Measurements from ENCODE around the gene CBLC.

CBLC gene

GRCh38 chr19:44808463-44809371 lies 31.0 kb downstream of the CBLC start, which contains the start of gene BCAM:
TSS of gene BCAM (plus strand) at chr19:44809103. CDS start at chr19:44809125, 22 bp downstream.
- ChIA-PET CTCF (interaction anchor here (1.2 to 2.1 kb wide), 3 partner anchors 24 to 37 kb away, joined by 3 to 7 read pairs (median 6); partner anchors contain the start of gene NECTIN2), POLR2A (interaction anchor here (1.2 kb wide), 1 partner anchor 24 kb away, joined by 3 read pairs; no protein-coding TSS in a partner anchor)
- DNase-seq (ENCODE audit: extremely low spot score), result peak; percentile 79
- TF ChIP-seq TARDBP (IDR thresholded peaks at IDR 0.05), result no peak
- TF ChIP-seq HDGF (IDR thresholded peaks at IDR 0.05; ENCODE audit: borderline replicate concordance), result no peak
- TF ChIP-seq SUZ12 (IDR thresholded peaks at IDR 0.05), result no peak
- TF ChIP-seq L3MBTL2 (conservative IDR thresholded peaks at IDR 0.05), result no peak
- no peak for TF ChIP-seq FOXK2 (IDR thresholded peaks at IDR 0.05)
- TF ChIP-seq ARNT (IDR thresholded peaks at IDR 0.05), result no peak
- TF ChIP-seq PKNOX1 (IDR thresholded peaks at IDR 0.05), result no peak

DNA sequence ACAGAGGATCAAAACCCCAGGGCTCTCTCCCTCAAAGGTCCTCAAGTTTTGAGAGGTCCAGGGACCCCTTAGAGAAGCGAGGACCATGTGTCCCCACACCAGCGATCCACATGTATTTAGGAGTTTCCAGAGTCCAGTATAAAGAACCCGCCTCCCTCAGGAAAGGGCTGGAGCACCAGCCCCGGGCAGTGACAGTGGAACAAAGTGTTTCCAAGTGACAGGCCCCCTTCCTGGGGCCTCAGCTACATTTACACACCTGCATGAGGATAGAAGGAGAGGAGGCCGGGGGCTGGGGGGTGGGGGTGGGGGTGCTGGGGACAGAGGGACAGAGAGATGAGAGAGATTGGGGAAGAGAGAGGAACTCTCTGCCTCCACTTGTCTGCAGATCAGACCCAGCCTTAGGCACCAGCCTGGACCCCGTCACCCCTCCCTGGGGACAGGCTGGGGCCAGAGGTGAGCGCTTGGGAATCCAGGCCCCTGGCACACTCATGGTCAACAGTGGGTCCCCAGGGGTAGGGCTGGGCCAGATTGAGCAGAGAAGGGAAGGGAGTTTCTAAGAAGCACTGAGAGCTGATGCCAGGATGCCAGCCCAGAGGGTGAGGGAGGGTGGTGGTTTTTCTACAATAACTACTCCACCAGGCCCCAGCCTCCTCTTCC lies 32.0 kb downstream of the CBLC start:
- DNase-seq (ENCODE audit: extremely low spot score), result no peak
- CTCF ChIA-PET, result interaction anchor here (1.2 kb wide), 1 partner anchor 35 kb away, joined by 3 read pairs; no protein-coding TSS in a partner anchor
- TF ChIP-seq ARNT (IDR thresholded peaks at IDR 0.05), result no peak
- no peak for TF ChIP-seq FOXM1 (IDR thresholded peaks at IDR 0.05; ENCODE audit: borderline replicate concordance)
- no peak for TF ChIP-seq ZNF384 (IDR thresholded peaks at IDR 0.05)
- TF ChIP-seq SP1 (IDR thresholded peaks at IDR 0.05), result no peak
- TF ChIP-seq FOXA1 (IDR thresholded peaks at IDR 0.05), result no peak
- TF ChIP-seq CTBP1 (IDR thresholded peaks at IDR 0.05; ENCODE audit: borderline replicate concordance), result no peak
- TF ChIP-seq NFRKB (IDR thresholded peaks at IDR 0.05), result no peak
- no peak for TF ChIP-seq SUZ12 (IDR thresholded peaks at IDR 0.05)

DNA sequence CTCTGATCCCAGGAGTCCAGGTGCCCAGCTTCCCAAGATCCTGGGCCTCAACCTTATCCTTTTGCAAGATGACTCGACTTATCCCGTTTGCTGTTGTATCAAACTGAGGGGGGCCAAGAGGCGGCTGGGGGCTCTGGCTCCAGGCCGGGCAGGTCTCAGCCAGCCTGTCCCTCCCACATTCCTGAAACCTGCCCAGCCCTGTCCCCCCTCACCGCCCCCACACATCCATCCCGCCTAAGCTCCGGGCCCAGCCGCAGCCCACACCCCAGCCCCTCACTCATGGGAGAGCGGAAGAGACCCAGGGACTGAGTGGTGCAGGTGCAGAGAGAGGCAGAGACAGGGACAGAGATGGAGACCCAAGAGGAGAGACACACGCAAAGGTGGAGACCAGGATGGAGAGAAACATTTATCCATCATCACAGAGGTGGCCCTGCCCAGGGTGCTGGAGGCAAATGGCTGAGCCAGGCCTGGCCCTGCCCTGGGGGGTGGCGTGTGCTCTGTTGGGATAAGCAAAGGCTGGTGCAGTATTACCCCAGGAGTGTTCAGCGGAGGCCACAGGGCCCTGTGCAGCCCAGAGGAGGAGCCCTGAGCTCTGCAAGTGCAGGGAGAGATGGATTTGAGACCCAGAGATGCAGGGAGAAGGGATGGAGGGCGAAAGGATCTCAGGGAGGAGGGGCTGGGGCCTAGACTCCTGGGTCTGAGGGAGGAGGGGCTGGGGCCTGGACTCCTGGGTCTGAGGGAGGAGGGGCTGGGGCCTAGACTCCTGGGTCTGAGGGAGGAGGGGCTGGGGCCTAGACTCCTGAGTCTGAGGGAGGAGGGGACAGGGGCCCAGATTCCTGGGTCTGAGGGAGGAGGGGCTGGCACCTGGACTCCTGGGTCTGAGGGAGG lies 32.8 kb downstream of the CBLC start:
- CTCF ChIA-PET, result no interaction called here
- DNase-seq (ENCODE audit: extremely low spot score), result no peak
- TF ChIP-seq L3MBTL2 (conservative IDR thresholded peaks at IDR 0.05) (no peak), ZNF384 (IDR thresholded peaks at IDR 0.05) (no peak), SP1 (IDR thresholded peaks at IDR 0.05) (no peak), ELF4 (IDR thresholded peaks at IDR 0.05) (no peak), FOXK2 (IDR thresholded peaks at IDR 0.05) (no peak), FOXM1 (IDR thresholded peaks at IDR 0.05; ENCODE audit: borderline replicate concordance) (no peak), SUZ12 (IDR thresholded peaks at IDR 0.05) (no peak), HDGF (IDR thresholded peaks at IDR 0.05; ENCODE audit: borderline replicate concordance) (no peak), NFRKB (IDR thresholded peaks at IDR 0.05) (no peak), FOXA1 (IDR thresholded peaks at IDR 0.05) (no peak), LEF1 (IDR thresholded peaks at IDR 0.05; ENCODE audit: borderline replicate concordance) (no peak), TARDBP (IDR thresholded peaks at IDR 0.05) (no peak), ARNT (IDR thresholded peaks at IDR 0.05) (no peak), PKNOX1 (IDR thresholded peaks at IDR 0.05) (no peak)
- POLR2A ChIA-PET, result interaction anchor here (1.0 kb wide), 1 partner anchor 31 kb away, joined by 5 read pairs; no protein-coding TSS in a partner anchor

More for the DNA sequence above, 32.0 kb downstream of the CBLC start:
- POLR2A ChIA-PET, result interaction anchor here (1.2 kb wide), 1 partner anchor 25 kb away, joined by 3 read pairs; no protein-coding TSS in a partner anchor

DNA sequence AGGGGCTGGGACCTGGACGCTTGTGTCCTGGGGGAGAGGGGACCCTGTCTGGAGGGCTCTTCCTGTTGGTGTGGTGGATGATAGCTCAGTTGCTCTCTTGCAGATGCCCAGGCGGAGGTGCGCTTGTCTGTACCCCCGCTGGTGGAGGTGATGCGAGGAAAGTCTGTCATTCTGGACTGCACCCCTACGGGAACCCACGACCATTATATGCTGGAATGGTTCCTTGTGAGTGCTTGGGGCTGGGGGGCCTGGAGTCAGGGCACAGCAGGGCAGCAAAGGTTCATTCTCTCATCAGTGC lies 33.4 kb downstream of the CBLC start:
- ChIA-PET POLR2A (interaction anchor here (1.0 kb wide), 1 partner anchor 31 kb away, joined by 5 read pairs; no protein-coding TSS in a partner anchor), CTCF (no interaction called here)
- DNase-seq (ENCODE audit: extremely low spot score), result no peak
- TF ChIP-seq TARDBP (IDR thresholded peaks at IDR 0.05) (no peak), ZNF384 (IDR thresholded peaks at IDR 0.05) (no peak), LEF1 (IDR thresholded peaks at IDR 0.05; ENCODE audit: borderline replicate concordance) (no peak)

DNA sequence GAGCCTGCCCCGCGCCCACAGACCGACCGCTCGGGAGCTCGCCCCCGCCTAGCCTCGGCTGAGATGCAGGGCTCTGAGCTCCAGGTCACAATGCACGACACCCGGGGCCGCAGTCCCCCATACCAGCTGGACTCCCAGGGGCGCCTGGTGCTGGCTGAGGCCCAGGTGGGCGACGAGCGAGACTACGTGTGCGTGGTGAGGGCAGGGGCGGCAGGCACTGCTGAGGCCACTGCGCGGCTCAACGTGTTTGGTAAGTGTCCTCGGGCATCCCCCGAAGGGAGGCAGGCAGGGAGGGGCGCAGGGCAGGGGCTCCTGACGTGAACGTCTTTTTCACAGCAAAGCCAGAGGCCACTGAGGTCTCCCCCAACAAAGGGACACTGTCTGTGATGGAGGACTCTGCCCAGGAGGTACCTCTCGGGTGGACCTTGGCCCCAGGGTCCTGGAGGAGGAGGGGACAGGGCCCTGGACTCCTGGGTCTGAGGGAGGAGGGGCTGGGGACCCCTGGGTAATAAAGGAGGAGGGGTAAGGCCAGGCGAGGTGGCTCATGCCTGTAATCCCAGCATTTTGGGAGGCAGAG lies 34.5 kb downstream of the CBLC start:
- DNase-seq (ENCODE audit: extremely low spot score), result no peak
- TF ChIP-seq FOXA1 (IDR thresholded peaks at IDR 0.05), result no peak
- no peak for TF ChIP-seq FOXM1 (IDR thresholded peaks at IDR 0.05; ENCODE audit: borderline replicate concordance)
- no peak for TF ChIP-seq CTBP1 (IDR thresholded peaks at IDR 0.05; ENCODE audit: borderline replicate concordance)
- no peak for TF ChIP-seq ELF4 (IDR thresholded peaks at IDR 0.05)
- no peak for TF ChIP-seq SUZ12 (IDR thresholded peaks at IDR 0.05)
- TF ChIP-seq SP1 (IDR thresholded peaks at IDR 0.05), result no peak
- no peak for TF ChIP-seq HDGF (IDR thresholded peaks at IDR 0.05; ENCODE audit: borderline replicate concordance)
- no peak for TF ChIP-seq BHLHE40 (IDR thresholded peaks at IDR 0.05; ENCODE audit: borderline replicate concordance)
- TF ChIP-seq ARNT (IDR thresholded peaks at IDR 0.05), result no peak
- no peak for TF ChIP-seq NFRKB (IDR thresholded peaks at IDR 0.05)
- no peak for TF ChIP-seq ZNF384 (IDR thresholded peaks at IDR 0.05)
- no peak for TF ChIP-seq PKNOX1 (IDR thresholded peaks at IDR 0.05)
- no peak for TF ChIP-seq L3MBTL2 (conservative IDR thresholded peaks at IDR 0.05)
- TF ChIP-seq LEF1 (IDR thresholded peaks at IDR 0.05; ENCODE audit: borderline replicate concordance), result no peak
- no peak for TF ChIP-seq TARDBP (IDR thresholded peaks at IDR 0.05)
- TF ChIP-seq FOXK2 (IDR thresholded peaks at IDR 0.05), result no peak
- CTCF ChIA-PET, result interaction anchor here (0.7 kb wide), 1 partner anchor 116 kb away, joined by 3 read pairs; no protein-coding TSS in a partner anchor
- POLR2A ChIA-PET, result no interaction called here
